Activated naive CD4-positive, alpha-beta T cell treated with anti-CD3 and anti-CD28 coated beads for 36 hours (primary cell): Measurements from ENCODE around the gene ZC4H2. TPM values are rescaled to one million over a fixed set of nuclear protein-coding genes. Genes with fewer than 3 reads are reported as not detected.
A peak's percentile ranks its signal among the peaks of the same experiment; 100 is the strongest.
"Not testable (repeated sequence)": the region's sequence is repeated elsewhere in the genome, so short reads cannot be mapped to it uniquely, and the experiment has no call there.

Experiments used
- CTCF ChIA-PET: fragments of 350-600 bp; sonication (Branson Sonifier 250); formaldehyde crosslinking; loops from one replicate; lab custom pipeline; 2021; ENCODE audit warnings: antibody characterized with exemption; lab: Charles Lee
- DNase-seq: peaks from one replicate; pipeline ENCODE4 v3.0.0-alpha.2; 2020
- H3K27ac Mint-ChIP-seq: one replicate; pipeline ENCODE4 v1.8.0; 2021; ENCODE audit warnings: mild to moderate bottlenecking, mixed read lengths
- H3K27me3 Mint-ChIP-seq: one replicate; pipeline ENCODE4 v1.8.0; 2021; ENCODE audit warnings: low read depth, mixed read lengths
- H3K36me3 Mint-ChIP-seq: one replicate; pipeline ENCODE4 v1.8.0; 2021; ENCODE audit warnings: low read depth, mixed read lengths
- H3K4me1 Mint-ChIP-seq: one replicate; pipeline ENCODE4 v1.8.0; 2021; ENCODE audit warnings: low read depth, mixed read lengths
- H3K4me3 Mint-ChIP-seq: one replicate; pipeline ENCODE4 v1.8.0; 2021; ENCODE audit warnings: mild to moderate bottlenecking, moderate library complexity, mixed read lengths
- H3K9me3 Mint-ChIP-seq: one replicate; pipeline ENCODE4 v1.8.0; 2021; ENCODE audit warnings: mixed read lengths
- intact Hi-C: fragments of 100-400 bp; cut with micrococcal nuclease; formaldehyde crosslinking; loops from one replicate; pipeline ENCODE4 v1.15.1; 2023
- total RNA-seq, 2 experiments: library from RNA; stranded (reverse); gene quantifications; one replicate each; pipeline ENCODE4 v1.2.3, GENCODE V29; 2021

Gene ZC4H2, protein sequence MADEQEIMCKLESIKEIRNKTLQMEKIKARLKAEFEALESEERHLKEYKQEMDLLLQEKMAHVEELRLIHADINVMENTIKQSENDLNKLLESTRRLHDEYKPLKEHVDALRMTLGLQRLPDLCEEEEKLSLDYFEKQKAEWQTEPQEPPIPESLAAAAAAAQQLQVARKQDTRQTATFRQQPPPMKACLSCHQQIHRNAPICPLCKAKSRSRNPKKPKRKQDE
- total RNA-seq = 10 to 100 TPM; 15.6 to 16.6 TPM

- peak; percentile 80 for DNase-seq
- H3K27me3 Mint-ChIP-seq = no peaks in the 10 kb centered on the region
- H3K27ac Mint-ChIP-seq = peak within 1 kb of the TSS; percentile 80
- peaks cover 18% of the 10 kb centered on the region for H3K4me1 Mint-ChIP-seq
- peak within 1 kb of the TSS; percentile 96 for H3K4me3 Mint-ChIP-seq
- CTCF ChIA-PET = no interaction called here
- peaks cover 12% of the 10 kb centered on the region for H3K36me3 Mint-ChIP-seq
- intact Hi-C loops = loop anchor here (1.0 to 10.0 kb wide), 7 partner anchors 58 to 771 kb away; partner anchors contain the start of genes AMER1, LAS1L, MTMR8 and ZC3H12B
- peaks cover 6% of the 10 kb centered on the region for H3K9me3 Mint-ChIP-seq
Observed at GRCh38 chrX:64975989-64976672, at the start of gene ZC4H2. TSS of gene ZC4H2 (minus strand) at chrX:64976450. CDS start at chrX:64976377, 73 bp downstream.

DNA sequence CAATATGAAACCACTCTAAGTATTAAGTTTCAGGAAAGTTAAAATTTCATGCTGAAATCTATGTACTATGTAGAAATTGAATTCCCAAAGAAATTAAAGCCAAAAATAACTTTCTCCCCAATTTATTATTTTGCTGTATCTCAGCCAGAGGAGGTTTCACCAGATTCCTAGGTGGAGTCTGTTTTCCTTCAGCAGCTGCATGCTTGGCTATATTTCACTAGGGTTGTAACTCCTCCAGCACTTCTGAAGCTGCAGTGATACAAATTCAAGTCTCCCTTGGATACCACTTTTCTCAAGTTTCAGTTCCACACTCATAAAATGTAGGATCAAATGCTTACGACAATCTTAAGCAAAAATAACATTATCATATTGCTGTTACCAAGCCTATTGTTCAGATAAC, 41.2 kb upstream of the ZC4H2 start:
- Mint-ChIP-seq H3K4me3 (no peak overlapping the region), H3K4me1 (no peaks in the 10 kb centered on the region), H3K27ac (no peak overlapping the region), H3K27me3 (no peaks in the 10 kb centered on the region), H3K9me3 (peaks cover 19% of the 10 kb centered on the region), H3K36me3 (peaks cover 11% of the 10 kb centered on the region)
- CTCF ChIA-PET = no interaction called here
- no peak for DNase-seq
- intact Hi-C loops = no loop called here

DNA sequence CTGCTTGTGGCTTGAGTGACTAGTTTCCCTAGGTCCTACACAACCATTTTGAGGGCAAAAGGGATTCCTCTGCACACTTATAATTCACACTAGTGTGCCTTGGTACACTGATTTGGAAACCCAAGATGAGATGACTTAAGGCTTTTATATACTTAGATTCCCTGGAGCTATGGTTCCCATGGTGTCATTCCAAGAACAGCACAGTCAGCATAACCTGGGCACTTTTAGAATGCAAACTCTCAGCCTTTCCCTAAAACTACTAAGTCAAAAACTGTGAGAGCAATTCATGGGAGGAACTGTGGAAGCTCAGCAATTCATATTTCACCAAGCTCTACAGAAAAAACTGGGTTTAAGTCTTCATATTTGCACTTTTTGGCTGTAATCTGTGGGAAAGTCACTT, 38.0 kb upstream of the ZC4H2 start:
- no peaks in the 10 kb centered on the region for H3K4me1 Mint-ChIP-seq
- H3K27me3 Mint-ChIP-seq = no peaks in the 10 kb centered on the region
- H3K9me3 Mint-ChIP-seq = peaks cover 5% of the 10 kb centered on the region
- DNase-seq = no peak
- H3K36me3 Mint-ChIP-seq = peaks cover 7% of the 10 kb centered on the region
- no peak overlapping the region for H3K4me3 Mint-ChIP-seq
- intact Hi-C loops = no loop called here
- CTCF ChIA-PET = no interaction called here
- no peak overlapping the region for H3K27ac Mint-ChIP-seq

DNA sequence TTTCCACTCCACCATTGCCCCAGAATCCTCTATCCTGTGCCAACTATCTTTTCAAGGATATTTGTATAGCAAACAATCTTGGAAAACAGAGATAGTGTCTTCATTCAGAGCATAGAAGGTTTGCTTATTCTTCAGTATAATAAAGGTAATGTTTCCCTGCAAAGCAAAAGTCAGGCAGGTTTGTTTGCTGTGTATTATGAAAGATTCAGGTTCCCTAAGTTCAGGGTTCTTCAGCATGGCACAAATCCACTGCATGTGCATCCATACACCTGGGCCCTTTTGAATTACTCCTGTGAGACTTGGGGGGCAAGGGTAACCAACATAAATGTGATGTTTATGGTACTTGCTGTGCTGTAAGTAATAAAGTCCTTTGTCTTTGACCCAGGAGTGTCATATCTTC, 33.2 kb upstream of the ZC4H2 start:
- Mint-ChIP-seq H3K9me3 (peaks cover 14% of the 10 kb centered on the region), H3K4me1 (no peaks in the 10 kb centered on the region), H3K27me3 (no peaks in the 10 kb centered on the region), H3K36me3 (peaks cover 4% of the 10 kb centered on the region), H3K27ac (no peak overlapping the region), H3K4me3 (no peak overlapping the region)
- intact Hi-C loops = no loop called here
- CTCF ChIA-PET = no interaction called here
- no peak for DNase-seq

DNA sequence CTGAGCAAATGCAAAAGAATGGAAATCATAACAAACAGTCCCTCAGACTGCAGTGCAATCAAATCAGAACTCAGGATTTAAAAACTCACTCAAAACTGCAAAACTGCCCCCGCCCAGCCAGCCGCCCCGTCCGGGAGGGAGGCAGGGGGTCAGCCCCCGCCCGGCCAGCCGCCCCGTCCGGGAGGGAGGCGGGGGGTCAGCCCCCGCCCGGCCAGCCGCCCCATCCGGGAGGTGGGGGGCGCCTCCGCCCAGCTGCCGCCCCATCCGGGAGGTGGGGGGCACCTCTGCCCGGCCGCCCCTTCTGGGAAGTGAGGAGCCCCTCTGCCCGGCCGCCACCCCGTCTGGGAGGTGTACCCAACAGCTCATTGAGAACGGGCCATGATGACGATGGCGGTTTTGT, 26.0 kb upstream of the ZC4H2 start:
- H3K27me3 Mint-ChIP-seq, H3K36me3 Mint-ChIP-seq, H3K4me1 Mint-ChIP-seq, H3K27ac Mint-ChIP-seq, H3K4me3 Mint-ChIP-seq, intact Hi-C loops, CTCF ChIA-PET, DNase-seq: not testable (repeated sequence)
- peaks cover 15% of the 10 kb centered on the region for H3K9me3 Mint-ChIP-seq

DNA sequence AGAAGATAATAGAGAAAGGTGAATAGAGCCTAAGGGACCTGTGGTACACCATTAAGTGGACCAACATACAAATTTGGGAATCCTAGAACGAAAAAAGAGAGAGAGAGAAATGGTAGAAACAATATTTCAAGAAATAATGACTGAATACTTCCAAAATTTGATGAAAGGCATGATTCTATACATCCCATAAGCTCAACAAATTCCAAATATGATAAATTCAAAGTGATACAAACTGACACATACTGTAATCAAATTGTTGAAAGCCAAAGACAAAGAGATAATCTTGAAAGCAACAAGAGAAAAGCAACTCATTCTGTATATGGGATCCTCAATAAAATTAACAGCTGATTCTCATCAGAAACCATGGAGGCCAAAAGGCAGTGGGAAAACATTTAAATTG, 20.6 kb upstream of the ZC4H2 start:
- no peak overlapping the region for H3K27ac Mint-ChIP-seq
- CTCF ChIA-PET = no interaction called here
- H3K27me3 Mint-ChIP-seq = no peaks in the 10 kb centered on the region
- peaks cover 14% of the 10 kb centered on the region for H3K36me3 Mint-ChIP-seq
- DNase-seq = no peak
- H3K9me3 Mint-ChIP-seq = peaks cover 4% of the 10 kb centered on the region
- intact Hi-C loops = no loop called here
- no peak overlapping the region for H3K4me3 Mint-ChIP-seq
- H3K4me1 Mint-ChIP-seq = no peaks in the 10 kb centered on the region

DNA sequence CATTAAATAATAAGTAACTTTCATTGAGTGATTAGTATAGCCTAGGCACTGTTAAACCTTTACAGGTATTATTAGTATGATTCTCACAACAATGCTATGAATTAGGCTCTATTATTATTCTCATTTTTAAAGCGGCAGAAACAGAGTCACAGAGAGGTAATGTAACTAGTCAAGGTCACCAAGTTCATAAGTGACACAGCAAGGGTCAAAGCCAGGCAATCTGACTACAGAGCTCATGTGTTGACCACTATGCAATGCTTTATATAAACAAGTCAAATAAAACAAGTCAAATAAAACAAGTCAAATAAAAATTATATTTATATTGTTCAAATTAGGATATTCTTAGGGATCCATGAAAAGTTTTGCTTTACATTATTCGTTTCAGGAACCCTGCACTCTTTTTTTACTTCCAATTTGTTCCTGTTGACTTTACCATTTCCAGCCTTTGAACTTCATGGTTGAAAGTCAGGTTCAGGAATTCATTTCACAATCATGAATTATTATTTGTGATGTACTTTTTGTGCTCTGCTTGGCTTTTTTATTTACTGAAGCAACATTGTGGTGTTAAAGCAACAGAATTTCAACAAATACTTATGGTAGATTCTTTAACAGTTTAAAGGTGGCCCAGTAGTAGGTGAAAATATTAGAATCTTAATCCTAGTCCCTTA, 18.0 kb upstream of the ZC4H2 start:
- Mint-ChIP-seq H3K9me3 (no peaks in the 10 kb centered on the region), H3K27me3 (no peaks in the 10 kb centered on the region), H3K36me3 (peaks cover 9% of the 10 kb centered on the region), H3K4me3 (no peak overlapping the region), H3K27ac (no peak overlapping the region), H3K4me1 (no peaks in the 10 kb centered on the region)
- CTCF ChIA-PET = no interaction called here
- DNase-seq = no peak
- intact Hi-C loops = no loop called here

GRCh38 chrX:64977830-64978229, 1.6 kb upstream of the ZC4H2 start:
- no peak for DNase-seq
- intact Hi-C loops = loop anchor here (2.0 to 10.0 kb wide), 4 partner anchors 136 to 773 kb away; partner anchors contain the start of gene AMER1
- H3K4me3 Mint-ChIP-seq = no peak overlapping the region
- H3K27ac Mint-ChIP-seq = no peak overlapping the region
- no peaks in the 10 kb centered on the region for H3K27me3 Mint-ChIP-seq
- no peaks in the 10 kb centered on the region for H3K36me3 Mint-ChIP-seq
- H3K4me1 Mint-ChIP-seq = peaks cover 13% of the 10 kb centered on the region
- no peaks in the 10 kb centered on the region for H3K9me3 Mint-ChIP-seq
- CTCF ChIA-PET = no interaction called here

GRCh38 chrX:64977051-64977450, 801 bp upstream of the ZC4H2 start:
- Mint-ChIP-seq H3K4me3 (peak overlapping the region; percentile 96), H3K36me3 (peaks cover 3% of the 10 kb centered on the region), H3K27me3 (no peaks in the 10 kb centered on the region), H3K9me3 (peaks cover 2% of the 10 kb centered on the region), H3K27ac (no peak overlapping the region), H3K4me1 (peaks cover 13% of the 10 kb centered on the region)
- no peak for DNase-seq
- intact Hi-C loops = loop anchor here (2.0 to 10.0 kb wide), 4 partner anchors 135 to 772 kb away; partner anchors contain the start of gene AMER1
- CTCF ChIA-PET = interaction anchor here (0.5 kb wide), 1 partner anchor 139 kb away, joined by 4 read pairs; no protein-coding TSS in a partner anchor

DNA sequence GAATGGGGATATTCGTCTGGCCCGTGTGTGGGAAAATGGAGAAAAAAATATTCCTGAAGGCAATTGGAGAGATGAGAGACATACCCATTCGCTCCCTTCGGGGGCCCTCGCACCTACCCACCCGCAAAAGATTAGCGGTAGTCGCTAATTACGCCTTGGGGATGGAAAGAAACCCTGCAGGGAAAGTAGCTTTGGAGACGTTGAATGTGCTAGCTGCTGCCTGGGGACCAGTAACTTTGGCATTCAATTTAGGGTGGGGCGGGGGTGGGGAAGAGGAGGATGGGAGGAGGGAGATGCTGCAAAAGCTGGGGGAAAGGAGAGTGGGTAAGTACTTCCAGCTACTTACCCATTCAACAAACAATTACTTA, 407 bp upstream of the ZC4H2 start:
- H3K9me3 Mint-ChIP-seq = peaks cover 2% of the 10 kb centered on the region
- no peaks in the 10 kb centered on the region for H3K27me3 Mint-ChIP-seq
- intact Hi-C loops = loop anchor here (1.0 to 10.0 kb wide), 7 partner anchors 58 to 772 kb away; partner anchors contain the start of genes AMER1, LAS1L, MTMR8 and ZC3H12B
- CTCF ChIA-PET = interaction anchor here (0.5 kb wide), 1 partner anchor 139 kb away, joined by 4 read pairs; no protein-coding TSS in a partner anchor
- H3K36me3 Mint-ChIP-seq = peaks cover 7% of the 10 kb centered on the region
- no peak for DNase-seq
- H3K4me1 Mint-ChIP-seq = peaks cover 13% of the 10 kb centered on the region
- H3K4me3 Mint-ChIP-seq = peak overlapping the region; percentile 96
- H3K27ac Mint-ChIP-seq = peak overlapping the region; percentile 80

DNA sequence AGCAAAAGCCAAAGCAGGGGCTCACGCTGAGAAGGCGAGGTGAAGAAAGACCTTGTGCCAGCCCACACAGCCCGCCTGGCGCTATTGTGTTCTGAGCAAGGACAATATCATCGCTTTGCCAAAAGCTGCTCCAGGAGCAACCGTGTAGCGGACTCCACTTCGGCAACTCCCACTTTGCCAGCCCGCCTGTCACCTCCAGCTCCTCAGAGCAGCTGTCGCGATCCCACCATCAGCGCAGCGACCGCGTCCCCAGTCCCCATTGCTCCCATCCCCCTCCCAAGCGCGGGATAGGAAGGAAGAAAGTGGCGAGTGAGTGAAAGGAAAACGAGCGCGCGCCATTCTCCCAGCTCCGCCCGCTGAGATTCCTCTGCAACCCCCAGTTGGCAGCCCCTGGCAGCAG, 759 bp downstream of the ZC4H2 start:
- H3K36me3 Mint-ChIP-seq = peaks cover 14% of the 10 kb centered on the region
- peaks cover 8% of the 10 kb centered on the region for H3K9me3 Mint-ChIP-seq
- no peaks in the 10 kb centered on the region for H3K27me3 Mint-ChIP-seq
- intact Hi-C loops = loop anchor here (5.0 to 10.0 kb wide), 2 partner anchors 133 to 149 kb away; no protein-coding TSS in a partner anchor
- H3K27ac Mint-ChIP-seq = peak overlapping the region; percentile 80
- H3K4me1 Mint-ChIP-seq = peaks cover 20% of the 10 kb centered on the region
- DNase-seq = peak; percentile 38
- CTCF ChIA-PET = interaction anchor here (0.8 kb wide), 1 partner anchor 58 kb away, joined by 3 read pairs; no protein-coding TSS in a partner anchor
- peak overlapping the region; percentile 96 for H3K4me3 Mint-ChIP-seq

- DNase-seq = no peak
- intact Hi-C loops = no loop called here
- no peak overlapping the region for H3K4me3 Mint-ChIP-seq
- no peaks in the 10 kb centered on the region for H3K27me3 Mint-ChIP-seq
- H3K36me3 Mint-ChIP-seq = peaks cover 10% of the 10 kb centered on the region
- CTCF ChIA-PET = no interaction called here
- peaks cover 31% of the 10 kb centered on the region for H3K9me3 Mint-ChIP-seq
- H3K4me1 Mint-ChIP-seq = no peaks in the 10 kb centered on the region
- H3K27ac Mint-ChIP-seq = no peak overlapping the region
Observed at GRCh38 chrX:64925480-64925879, 50.8 kb downstream of the ZC4H2 start.
